Lower lobe of right lung (tissue), 2 donors: ENCODE data around the gene CDH22. TPM values are rescaled to one million over a fixed set of nuclear protein-coding genes. Genes with fewer than 3 reads are reported as not detected.

ENCODE experiments used
- ATAC-seq, 2 donors: fragments of 200-7000 bp; cut with Tn5 transposase; one replicate each; pipeline ENCODE4 v1.9.1; 2020 to 2022; ENCODE audit warnings: mild to moderate bottlenecking in 2 of 2, moderate library complexity in 2 of 2
- DNase-seq: peaks from one replicate; pipeline ENCODE4 v3.0.0-alpha.2; 2020
- H3K27ac ChIP-seq: fragments of 200-600 bp; one replicate; pipeline ENCODE4 v1.8.0; 2022
- H3K27me3 ChIP-seq: fragments of 200-600 bp; one replicate; pipeline ENCODE4 v1.8.0; 2022; ENCODE audit warnings: low read depth
- H3K36me3 ChIP-seq: fragments of 200-600 bp; one replicate; pipeline ENCODE4 v1.8.0; 2022; ENCODE audit warnings: mild to moderate bottlenecking
- H3K4me1 ChIP-seq: fragments of 200-600 bp; one replicate; pipeline ENCODE4 v1.8.0; 2022
- H3K4me3 ChIP-seq: fragments of 200-600 bp; one replicate; pipeline ENCODE4 v1.8.0; 2022; ENCODE audit warnings: mild to moderate bottlenecking
- H3K9me3 ChIP-seq: fragments of 200-600 bp; one replicate; pipeline ENCODE4 v1.8.0; 2022
- intact Hi-C: fragments of 100-400 bp; cut with DNase I; formaldehyde crosslinking; loops from one replicate; pipeline ENCODE4 v1.11.0; 2022
- total RNA-seq: library from RNA; stranded (reverse); fragmentation: NEBNext Ultra II Directional; extraction: Animal tissue kit (Norgen Biotek cat#: 25700); gene quantifications from one replicate; pipeline ENCODE4 v1.2.1, GENCODE V29; 2021
- TF ChIP-seq, protein P1 (sequence below): fragments of 200-600 bp; IDR thresholded peaks from one replicate; pipeline ENCODE4 v1.8.0; 2022; ENCODE audit warnings: antibody characterized with exemption, mild to moderate bottlenecking
- donor health status: DM: no; HTN: yes; CAD: no; lungs with severe emphysema.

Gene CDH22
- total RNA-seq, 1 donor from 2014 or later: 0.35 TPM

DNA sequence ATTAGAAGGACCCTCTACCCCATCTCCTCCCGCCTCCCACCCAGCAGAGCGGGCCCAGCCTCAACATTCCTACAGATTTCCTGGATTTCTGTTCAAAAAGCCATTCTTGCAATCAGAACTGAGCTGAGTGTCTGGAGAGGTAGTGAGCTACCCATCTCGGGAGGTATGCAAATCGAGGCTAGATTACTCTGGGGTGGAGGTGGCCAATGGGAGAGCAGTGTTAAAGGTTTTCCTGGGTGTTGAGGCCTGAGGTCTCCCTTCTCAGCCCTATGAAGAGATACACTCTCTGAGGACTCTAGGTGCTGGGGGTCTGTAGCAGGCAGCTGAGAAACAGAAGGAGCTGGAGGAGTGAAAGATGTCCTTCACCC, 133.2 kb downstream of the CDH22 start:
- H3K4me3 ChIP-seq: no peak overlapping the region
- intact Hi-C loops: no loop called here
- DNase-seq (no peak), ATAC-seq (no peak)
- H3K27ac ChIP-seq: no peak overlapping the region
- no peaks in the 10 kb centered on the region for H3K36me3 ChIP-seq
- no peaks in the 10 kb centered on the region for H3K9me3 ChIP-seq
- peaks cover 64% of the 10 kb centered on the region for H3K27me3 ChIP-seq
- no peaks in the 10 kb centered on the region for H3K4me1 ChIP-seq
- TF ChIP-seq, protein P1, sequence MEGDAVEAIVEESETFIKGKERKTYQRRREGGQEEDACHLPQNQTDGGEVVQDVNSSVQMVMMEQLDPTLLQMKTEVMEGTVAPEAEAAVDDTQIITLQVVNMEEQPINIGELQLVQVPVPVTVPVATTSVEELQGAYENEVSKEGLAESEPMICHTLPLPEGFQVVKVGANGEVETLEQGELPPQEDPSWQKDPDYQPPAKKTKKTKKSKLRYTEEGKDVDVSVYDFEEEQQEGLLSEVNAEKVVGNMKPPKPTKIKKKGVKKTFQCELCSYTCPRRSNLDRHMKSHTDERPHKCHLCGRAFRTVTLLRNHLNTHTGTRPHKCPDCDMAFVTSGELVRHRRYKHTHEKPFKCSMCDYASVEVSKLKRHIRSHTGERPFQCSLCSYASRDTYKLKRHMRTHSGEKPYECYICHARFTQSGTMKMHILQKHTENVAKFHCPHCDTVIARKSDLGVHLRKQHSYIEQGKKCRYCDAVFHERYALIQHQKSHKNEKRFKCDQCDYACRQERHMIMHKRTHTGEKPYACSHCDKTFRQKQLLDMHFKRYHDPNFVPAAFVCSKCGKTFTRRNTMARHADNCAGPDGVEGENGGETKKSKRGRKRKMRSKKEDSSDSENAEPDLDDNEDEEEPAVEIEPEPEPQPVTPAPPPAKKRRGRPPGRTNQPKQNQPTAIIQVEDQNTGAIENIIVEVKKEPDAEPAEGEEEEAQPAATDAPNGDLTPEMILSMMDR: no peak

DNA sequence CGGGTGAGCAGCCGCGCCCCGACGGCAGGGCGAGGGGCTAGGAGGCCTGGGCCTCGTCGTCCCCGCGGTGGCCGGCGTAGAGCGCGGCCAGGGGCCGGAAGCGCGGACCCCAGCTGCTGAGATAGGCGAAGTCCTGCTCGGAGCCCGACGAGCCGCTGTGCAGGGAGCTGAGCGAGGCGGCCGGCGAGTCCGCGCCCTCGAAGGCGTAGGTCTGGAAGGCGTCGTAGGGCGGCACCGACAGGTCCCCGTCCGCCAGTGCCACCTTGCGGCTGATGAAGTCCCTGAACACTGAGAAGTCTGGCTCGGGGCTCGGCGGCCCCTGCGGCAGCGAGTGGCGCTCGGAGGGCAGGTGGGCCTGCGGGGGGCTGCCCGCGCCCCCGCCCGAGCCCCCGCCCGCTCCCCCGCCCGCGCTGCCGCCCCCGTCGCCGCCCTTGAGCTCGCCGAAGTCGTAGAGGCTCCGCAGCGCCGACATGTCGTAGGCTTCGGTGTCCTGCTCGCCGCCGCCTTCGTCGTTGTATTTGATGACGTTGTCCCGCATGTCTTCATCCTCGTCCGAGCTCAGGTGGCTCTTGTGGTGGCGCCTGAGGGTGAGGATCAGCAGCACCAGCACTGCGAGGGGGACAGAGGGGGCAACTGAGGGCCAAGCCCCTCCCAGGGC, 133.7 kb downstream of the CDH22 start:
- peak; percentile 84 for ATAC-seq
- intact Hi-C loops: no loop called here
- TF ChIP-seq, protein P1: peak; percentile 59
- H3K9me3 ChIP-seq: no peaks in the 10 kb centered on the region
- no peak overlapping the region for H3K27ac ChIP-seq
- peak; percentile 84 for DNase-seq
- no peaks in the 10 kb centered on the region for H3K36me3 ChIP-seq
- peaks cover 61% of the 10 kb centered on the region for H3K27me3 ChIP-seq
- H3K4me3 ChIP-seq: no peak overlapping the region
- H3K4me1 ChIP-seq: no peaks in the 10 kb centered on the region

DNA sequence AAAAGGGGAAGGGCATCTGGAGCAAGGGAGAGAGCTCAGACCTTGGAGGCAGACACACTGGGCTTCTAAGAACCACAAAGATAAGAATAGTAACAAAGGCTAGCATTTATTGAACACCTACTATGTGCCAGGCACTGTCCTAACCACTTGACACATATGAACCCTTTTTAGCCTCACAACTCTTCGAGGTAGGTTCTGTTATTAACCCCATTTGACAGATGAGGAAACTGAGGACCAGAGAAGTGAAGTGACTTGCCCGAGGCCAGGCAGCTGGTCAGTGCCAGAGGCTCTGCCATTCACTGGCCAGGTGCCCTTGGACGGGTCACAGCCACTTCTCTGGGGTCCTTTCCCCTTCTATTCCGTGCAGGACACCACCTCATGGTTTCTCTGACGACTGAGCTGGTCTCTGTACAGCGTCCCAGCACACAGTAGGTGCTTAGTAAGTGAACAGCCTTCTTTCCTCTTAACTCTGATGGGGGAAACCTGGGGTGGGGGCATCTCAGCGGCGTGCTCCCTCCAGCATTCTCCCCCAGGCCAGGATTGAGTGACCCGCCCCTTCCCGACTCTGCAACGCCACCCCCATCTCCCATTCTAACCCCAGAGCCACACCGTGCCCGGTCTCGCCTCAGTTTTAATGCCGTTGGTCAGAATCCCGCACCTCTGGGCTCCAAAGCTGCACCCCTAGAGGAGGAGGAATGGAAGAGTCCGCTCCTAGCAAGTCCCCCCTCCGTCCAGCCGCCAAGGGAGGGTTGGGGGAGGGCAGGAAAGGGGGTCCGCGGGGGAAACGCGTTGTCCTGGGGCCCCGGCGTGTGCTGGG, 134.4 kb downstream of the CDH22 start:
- TF ChIP-seq, protein P1: no peak
- no peak for DNase-seq
- ATAC-seq: no peak
- H3K36me3 ChIP-seq: no peaks in the 10 kb centered on the region
- H3K27ac ChIP-seq: no peak overlapping the region
- H3K4me1 ChIP-seq: no peaks in the 10 kb centered on the region
- H3K27me3 ChIP-seq: peaks cover 60% of the 10 kb centered on the region
- H3K9me3 ChIP-seq: no peaks in the 10 kb centered on the region
- intact Hi-C loops: no loop called here
- H3K4me3 ChIP-seq: no peak overlapping the region

DNA sequence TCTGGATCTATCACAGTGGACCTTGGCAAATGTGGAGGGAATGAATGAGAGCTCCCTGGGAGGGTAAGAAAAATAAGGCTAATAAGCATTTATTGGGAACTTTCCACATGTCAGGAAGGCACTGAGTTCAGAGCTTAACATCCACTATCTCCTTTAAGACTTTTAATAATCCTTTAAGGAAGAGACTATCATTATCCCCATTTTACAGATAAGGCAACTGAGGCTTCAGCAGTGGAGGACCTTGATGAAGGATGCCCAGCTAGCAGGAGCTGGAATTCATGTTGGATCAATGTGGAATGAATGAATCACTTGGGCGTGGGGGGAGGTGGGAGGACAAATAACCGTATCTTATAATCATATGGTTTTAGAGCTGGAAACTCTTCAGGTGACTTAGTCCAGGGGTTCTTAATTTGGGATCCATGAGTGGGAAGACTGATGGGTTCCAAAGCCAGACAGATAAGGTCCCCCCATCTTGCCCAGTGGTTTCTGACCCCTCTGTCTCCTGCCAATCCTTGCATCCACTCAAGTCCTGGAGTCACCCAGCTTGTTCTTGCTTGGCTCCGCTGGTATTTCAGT, 135.2 kb downstream of the CDH22 start:
- TF ChIP-seq, protein P1: no peak
- H3K27me3 ChIP-seq: peaks cover 61% of the 10 kb centered on the region

DNA sequence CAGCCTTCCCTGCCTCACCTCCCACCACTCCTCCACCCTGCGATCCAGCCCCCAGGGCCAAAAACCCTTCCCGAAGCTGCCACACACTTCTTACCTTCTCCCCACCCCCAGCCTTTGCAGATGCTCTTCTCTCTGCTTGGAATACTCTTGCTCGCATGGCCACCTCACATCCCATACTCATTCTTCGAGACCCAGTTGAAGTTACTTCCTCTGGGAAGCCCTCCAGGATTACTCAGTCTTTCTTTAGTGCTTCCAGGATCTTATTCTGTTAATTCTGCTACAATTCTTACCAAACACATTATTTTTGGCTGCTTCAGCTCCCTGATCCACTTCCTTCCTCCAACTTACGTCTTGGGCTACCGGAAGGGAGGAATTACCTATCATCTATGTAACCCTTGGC, 135.8 kb downstream of the CDH22 start:
- Histone ChIP-seq H3K36me3 (no peaks in the 10 kb centered on the region), H3K4me3 (no peak overlapping the region), H3K27me3 (peaks cover 61% of the 10 kb centered on the region), H3K4me1 (no peaks in the 10 kb centered on the region), H3K9me3 (no peaks in the 10 kb centered on the region), H3K27ac (no peak overlapping the region)
- ATAC-seq (no peak), DNase-seq (no peak)
- intact Hi-C loops: no loop called here
- TF ChIP-seq, protein P1: no peak

More for the DNA sequence above, 135.2 kb downstream of the CDH22 start:
- Histone ChIP-seq H3K27ac (no peak overlapping the region), H3K4me3 (no peak overlapping the region), H3K9me3 (no peaks in the 10 kb centered on the region), H3K4me1 (no peaks in the 10 kb centered on the region), H3K36me3 (no peaks in the 10 kb centered on the region)
- intact Hi-C loops: no loop called here
- no peak for ATAC-seq
- DNase-seq: no peak
